ENCODE results near the gene HHEX. TPM values are rescaled to one million over a fixed set of nuclear protein-coding genes. Genes with fewer than 3 reads are reported as not detected.

HHEX gene
- polyA plus RNA-seq, 1 donor (not counting 4 experiments of a cell fraction or from before 2014, with no cell fraction given): not detected

DNA sequence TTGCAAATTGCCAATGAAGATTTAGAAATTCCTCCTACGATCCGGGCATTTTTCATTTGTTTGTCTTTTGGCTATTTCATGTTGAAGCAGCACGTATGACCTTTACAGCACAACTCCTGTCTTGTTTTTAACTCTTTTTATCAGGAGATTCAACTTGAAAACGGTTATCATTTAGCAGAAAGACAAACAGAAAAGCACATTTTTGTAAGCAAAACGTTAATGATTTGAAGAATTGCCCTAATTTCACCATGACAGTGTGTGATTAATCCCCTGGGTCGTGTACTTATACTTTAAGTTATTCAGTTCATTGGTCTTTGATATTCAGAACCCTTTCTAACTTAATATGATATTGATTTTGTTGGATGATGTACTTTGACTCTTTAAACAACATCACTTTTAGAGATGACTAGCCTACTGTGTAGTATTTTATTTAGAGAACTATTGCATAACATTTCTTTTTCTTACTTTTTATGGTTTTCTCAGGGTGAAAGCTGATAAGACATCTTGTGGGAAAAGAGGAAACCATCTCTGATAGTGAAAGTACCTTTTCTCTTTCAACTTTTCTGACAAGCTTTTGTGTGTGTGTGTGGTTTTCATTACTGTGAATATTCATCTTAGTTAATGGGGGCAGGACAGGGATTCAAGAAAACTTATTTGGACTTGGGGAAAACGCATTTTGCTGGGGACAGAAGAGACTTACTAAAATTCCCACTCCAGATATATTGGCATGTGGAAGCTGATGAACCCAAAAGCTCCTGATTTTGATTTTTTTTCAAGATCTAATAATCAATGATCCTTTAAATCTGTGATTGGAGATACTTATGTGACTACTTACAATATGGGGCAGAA is 8.1 kb downstream of the HHEX start:
- Histone ChIP-seq H3K9me3 (ENCODE audit: control insufficient read depth, low read depth, low read length) (no peaks in the 10 kb centered on the region), H3K79me2 (ENCODE audit: control insufficient read depth, insufficient read depth, low read length) (no peaks in the 10 kb centered on the region), H3K27me3 (ENCODE audit: control insufficient read depth, extremely low read depth, insufficient read depth, low read length) (peaks cover 58% of the 10 kb centered on the region), H3K9ac (ENCODE audit: control insufficient read depth, extremely low read depth, insufficient read depth, low read length) (no peak overlapping the region), H3K4me3 (ENCODE audit: control insufficient read depth in 2 of 3, extremely low read depth in 1 of 3, insufficient read depth in 2 of 3, low read depth in 1 of 3, low read length in 3 of 3) (no peak overlapping the region), H3K9me1 (ENCODE audit: control insufficient read depth, extremely low read depth, insufficient read depth, low read length) (no peaks in the 10 kb centered on the region), H3K27ac (ENCODE audit: control insufficient read depth, insufficient read depth, low read length) (no peak overlapping the region), H3K36me3 (ENCODE audit: control insufficient read depth in 2 of 2, extremely low read depth in 1 of 2, insufficient read depth in 2 of 2, low read length in 2 of 2) (no peaks in the 10 kb centered on the region), H2AFZ (ENCODE audit: control insufficient read depth, low read length) (no peak overlapping the region), H3K4me2 (ENCODE audit: control insufficient read depth, extremely low read depth, insufficient read depth, low read depth, low read length) (no peak overlapping the region), H4K20me1 (ENCODE audit: control insufficient read depth, extremely low read depth, insufficient read depth, low read length) (no peaks in the 10 kb centered on the region), H3K4me1 (ENCODE audit: control insufficient read depth, extremely low read depth, insufficient read depth, low read length) (peaks cover 3% of the 10 kb centered on the region)
- TF ChIP-seq, protein P1, sequence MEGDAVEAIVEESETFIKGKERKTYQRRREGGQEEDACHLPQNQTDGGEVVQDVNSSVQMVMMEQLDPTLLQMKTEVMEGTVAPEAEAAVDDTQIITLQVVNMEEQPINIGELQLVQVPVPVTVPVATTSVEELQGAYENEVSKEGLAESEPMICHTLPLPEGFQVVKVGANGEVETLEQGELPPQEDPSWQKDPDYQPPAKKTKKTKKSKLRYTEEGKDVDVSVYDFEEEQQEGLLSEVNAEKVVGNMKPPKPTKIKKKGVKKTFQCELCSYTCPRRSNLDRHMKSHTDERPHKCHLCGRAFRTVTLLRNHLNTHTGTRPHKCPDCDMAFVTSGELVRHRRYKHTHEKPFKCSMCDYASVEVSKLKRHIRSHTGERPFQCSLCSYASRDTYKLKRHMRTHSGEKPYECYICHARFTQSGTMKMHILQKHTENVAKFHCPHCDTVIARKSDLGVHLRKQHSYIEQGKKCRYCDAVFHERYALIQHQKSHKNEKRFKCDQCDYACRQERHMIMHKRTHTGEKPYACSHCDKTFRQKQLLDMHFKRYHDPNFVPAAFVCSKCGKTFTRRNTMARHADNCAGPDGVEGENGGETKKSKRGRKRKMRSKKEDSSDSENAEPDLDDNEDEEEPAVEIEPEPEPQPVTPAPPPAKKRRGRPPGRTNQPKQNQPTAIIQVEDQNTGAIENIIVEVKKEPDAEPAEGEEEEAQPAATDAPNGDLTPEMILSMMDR (optimal IDR thresholded peaks at IDR 0.05 in 1 of 3, IDR thresholded peaks at IDR 0.05 in 1 of 3, conservative IDR thresholded peaks at IDR 0.05 in 1 of 3; ENCODE audit: extremely low read depth in 1 of 3, insufficient read depth in 2 of 3, low read length in 3 of 3): no peak
- TF ChIP-seq EZH2 (IDR thresholded peaks at IDR 0.05; ENCODE audit: low read length): no peak
- FAIRE-seq (no peak), DNase-seq (ENCODE audit: low read depth, low spot score) (no peak)
- dilution Hi-C loops (cut with MboI; ENCODE audit: extremely low pct_ligation_motif_present, low sequenced_read_pairs): no loop called here

DNA sequence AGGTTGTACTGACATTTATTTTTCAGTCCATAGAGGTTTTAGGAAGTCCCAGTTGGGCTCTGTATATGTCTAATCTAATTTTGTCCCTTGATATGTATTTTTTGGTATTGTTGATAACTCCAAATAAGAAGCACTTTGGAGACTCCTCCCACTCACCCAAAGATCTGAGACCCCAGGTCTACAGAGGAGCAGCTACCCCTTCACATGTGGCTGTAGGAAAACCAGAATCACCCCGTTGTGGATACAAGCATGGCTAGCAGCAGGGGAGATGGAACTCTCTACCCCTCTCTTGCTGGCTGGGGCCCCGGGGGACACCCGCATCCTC is 9.4 kb downstream of the HHEX start:
- Histone ChIP-seq H4K20me1 (ENCODE audit: control insufficient read depth, extremely low read depth, insufficient read depth, low read length) (no peaks in the 10 kb centered on the region), H3K36me3 (ENCODE audit: control insufficient read depth in 2 of 2, extremely low read depth in 1 of 2, insufficient read depth in 2 of 2, low read length in 2 of 2) (no peaks in the 10 kb centered on the region), H3K79me2 (ENCODE audit: control insufficient read depth, insufficient read depth, low read length) (no peaks in the 10 kb centered on the region), H3K27ac (ENCODE audit: control insufficient read depth, insufficient read depth, low read length) (no peak overlapping the region), H3K9me1 (ENCODE audit: control insufficient read depth, extremely low read depth, insufficient read depth, low read length) (no peaks in the 10 kb centered on the region), H3K9ac (ENCODE audit: control insufficient read depth, extremely low read depth, insufficient read depth, low read length) (peak overlapping the region; percentile 2), H3K9me3 (ENCODE audit: control insufficient read depth, low read depth, low read length) (no peaks in the 10 kb centered on the region), H2AFZ (ENCODE audit: control insufficient read depth, low read length) (peak overlapping the region; percentile 8), H3K4me3 (ENCODE audit: control insufficient read depth in 2 of 3, extremely low read depth in 1 of 3, insufficient read depth in 2 of 3, low read depth in 1 of 3, low read length in 3 of 3) (peak overlapping the region in 2 of 3 experiments; percentile 37 to 52), H3K4me2 (ENCODE audit: control insufficient read depth, extremely low read depth, insufficient read depth, low read depth, low read length) (peak overlapping the region; percentile 74), H3K4me1 (ENCODE audit: control insufficient read depth, extremely low read depth, insufficient read depth, low read length) (peaks cover 3% of the 10 kb centered on the region), H3K27me3 (ENCODE audit: control insufficient read depth, extremely low read depth, insufficient read depth, low read length) (peaks cover 55% of the 10 kb centered on the region)
- FAIRE-seq (no peak), DNase-seq (ENCODE audit: low read depth, low spot score) (no peak)
- TF ChIP-seq, protein P1 (optimal IDR thresholded peaks at IDR 0.05 in 1 of 3, IDR thresholded peaks at IDR 0.05 in 1 of 3, conservative IDR thresholded peaks at IDR 0.05 in 1 of 3; ENCODE audit: extremely low read depth in 1 of 3, insufficient read depth in 2 of 3, low read length in 3 of 3): no peak
- no peak for TF ChIP-seq EZH2 (IDR thresholded peaks at IDR 0.05; ENCODE audit: low read length)
- dilution Hi-C loops (cut with MboI; ENCODE audit: extremely low pct_ligation_motif_present, low sequenced_read_pairs): no loop called here
